ENCODE data around the gene UQCRC1.

DNA sequence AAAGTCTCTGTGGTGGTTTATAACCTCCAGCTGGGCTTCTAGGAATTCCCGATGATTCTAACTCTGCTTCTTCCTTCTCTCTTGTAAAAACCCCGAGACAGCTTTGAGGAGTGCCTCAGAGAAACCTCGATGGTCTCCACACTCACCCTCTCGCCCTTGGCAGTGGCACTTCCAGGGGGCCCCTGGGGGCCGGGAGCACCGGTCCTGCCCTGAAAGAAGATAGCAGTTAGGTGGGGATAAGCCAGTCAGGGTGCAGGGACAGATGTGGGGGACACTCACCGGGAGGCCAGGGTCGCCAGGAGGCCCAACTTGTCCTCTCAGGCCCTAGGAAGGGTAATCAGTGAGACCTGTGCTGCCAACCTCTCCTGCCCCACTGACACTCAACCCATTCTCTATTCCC, 24.0 kb downstream of the UQCRC1 start:
- TF ChIP-seq CTCF (IDR thresholded peaks at IDR 0.05): no peak
- TF ChIP-seq EZH2 (IDR thresholded peaks at IDR 0.05): no peak
- TF ChIP-seq EZH2phosphoT487 (IDR thresholded peaks at IDR 0.05): no peak
